Panc1 (cell line): Measurements from ENCODE around the gene PTP4A2.

Experiments
- POLR2AphosphoS5 ChIP-seq: IDR thresholded peaks from 2 replicates; pipeline ENCODE4 v1.6.1; 2012; ENCODE audit warnings: mild to moderate bottlenecking, low read depth, low read length, moderate library complexity
- TF ChIP-seq, protein P1 (sequence below): fragments of 450-650 bp; IDR thresholded peaks from 2 replicates; pipeline ENCODE4 v1.5.1; 2017; ENCODE audit warnings: mild to moderate bottlenecking

- TF ChIP-seq, protein P1, sequence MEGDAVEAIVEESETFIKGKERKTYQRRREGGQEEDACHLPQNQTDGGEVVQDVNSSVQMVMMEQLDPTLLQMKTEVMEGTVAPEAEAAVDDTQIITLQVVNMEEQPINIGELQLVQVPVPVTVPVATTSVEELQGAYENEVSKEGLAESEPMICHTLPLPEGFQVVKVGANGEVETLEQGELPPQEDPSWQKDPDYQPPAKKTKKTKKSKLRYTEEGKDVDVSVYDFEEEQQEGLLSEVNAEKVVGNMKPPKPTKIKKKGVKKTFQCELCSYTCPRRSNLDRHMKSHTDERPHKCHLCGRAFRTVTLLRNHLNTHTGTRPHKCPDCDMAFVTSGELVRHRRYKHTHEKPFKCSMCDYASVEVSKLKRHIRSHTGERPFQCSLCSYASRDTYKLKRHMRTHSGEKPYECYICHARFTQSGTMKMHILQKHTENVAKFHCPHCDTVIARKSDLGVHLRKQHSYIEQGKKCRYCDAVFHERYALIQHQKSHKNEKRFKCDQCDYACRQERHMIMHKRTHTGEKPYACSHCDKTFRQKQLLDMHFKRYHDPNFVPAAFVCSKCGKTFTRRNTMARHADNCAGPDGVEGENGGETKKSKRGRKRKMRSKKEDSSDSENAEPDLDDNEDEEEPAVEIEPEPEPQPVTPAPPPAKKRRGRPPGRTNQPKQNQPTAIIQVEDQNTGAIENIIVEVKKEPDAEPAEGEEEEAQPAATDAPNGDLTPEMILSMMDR = no peak
- TF ChIP-seq POLR2AphosphoS5 = no peak
These were observed 57.0 kb downstream of the PTP4A2 start for GRCh38 chr1:31880957-31881687.
